Gastroesophageal sphincter (tissue), 2 donors: ENCODE measurements around the gene FER.

Source experiments
- POLR2A ChIP-seq, 2 donors: fragments of 450-650 bp; IDR thresholded peaks; one replicate each; pipeline ENCODE4 v1.6.1; 2017; ENCODE audit warnings: antibody characterized with exemption in 2 of 2, mild to moderate bottlenecking in 2 of 2, moderate library complexity in 1 of 2
- POLR2AphosphoS5 ChIP-seq: sonication (generic); formaldehyde crosslinking; IDR thresholded peaks from one replicate; pipeline ENCODE4 v1.6.1; 2017; ENCODE audit warnings: antibody characterized with exemption

- TF ChIP-seq POLR2A (IDR thresholded peaks at IDR 0.05) = no peak
- no peak for TF ChIP-seq POLR2AphosphoS5
Measured at GRCh38 chr5:108947164-108947563, 199.5 kb downstream of the FER start.
